ENCODE measurements around the gene IL1R2. TPM values are rescaled to one million over a fixed set of nuclear protein-coding genes. Genes with fewer than 3 reads are reported as not detected.

IL1R2 gene
- total and polyA plus RNA-seq, 2 of the 13 experiments (the other 11 are each of a cell fraction or from before 2014, with no cell fraction given): 3.6 to 7.3 TPM

DNA sequence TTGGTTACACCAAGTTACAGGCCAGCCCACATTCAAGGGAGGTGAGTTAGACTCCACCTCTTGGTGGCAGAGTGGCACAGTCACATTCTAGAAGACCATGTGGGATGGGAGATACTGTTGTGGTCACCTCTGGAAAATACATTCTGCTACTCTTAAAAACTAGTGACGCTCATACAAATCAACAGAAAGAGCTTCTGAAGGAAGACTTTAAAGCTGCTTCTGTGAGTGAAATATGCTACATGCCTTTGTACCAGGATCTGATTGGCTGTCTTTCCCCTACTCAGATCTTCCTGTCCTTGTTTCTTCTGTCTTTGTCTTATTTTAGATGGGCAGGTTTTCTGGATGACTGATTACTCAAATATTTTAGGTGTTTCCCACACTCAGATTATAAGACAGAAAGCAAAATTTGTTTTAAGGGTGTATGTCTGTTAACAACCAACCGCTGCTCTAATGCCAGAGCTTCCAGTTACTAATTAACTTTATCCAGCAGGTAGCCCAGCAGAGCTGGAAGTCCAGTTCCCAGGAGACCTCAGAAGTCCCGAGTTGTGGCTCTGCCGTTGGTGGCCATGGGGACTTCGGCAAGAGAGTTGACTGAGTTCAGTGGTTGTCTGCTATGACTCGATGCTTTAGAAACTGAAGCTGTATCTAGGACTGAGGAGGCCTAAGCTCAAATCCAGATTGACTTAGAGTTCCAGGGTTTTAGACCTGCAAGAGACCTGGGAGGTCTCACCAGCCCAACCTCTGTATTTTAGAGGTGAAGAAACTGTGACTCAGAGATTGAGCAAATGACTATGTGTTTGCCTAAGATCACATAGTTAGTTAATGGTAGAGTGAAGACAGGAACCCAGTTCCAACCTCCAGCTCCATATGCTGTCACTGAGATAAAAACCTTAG lies 7.4 kb downstream of the IL1R2 start (continued):
- no peak for TF ChIP-seq ZBTB38 (CRISPR knock-in tag; IDR thresholded peaks at IDR 0.05)
- TF ChIP-seq, protein P1, sequence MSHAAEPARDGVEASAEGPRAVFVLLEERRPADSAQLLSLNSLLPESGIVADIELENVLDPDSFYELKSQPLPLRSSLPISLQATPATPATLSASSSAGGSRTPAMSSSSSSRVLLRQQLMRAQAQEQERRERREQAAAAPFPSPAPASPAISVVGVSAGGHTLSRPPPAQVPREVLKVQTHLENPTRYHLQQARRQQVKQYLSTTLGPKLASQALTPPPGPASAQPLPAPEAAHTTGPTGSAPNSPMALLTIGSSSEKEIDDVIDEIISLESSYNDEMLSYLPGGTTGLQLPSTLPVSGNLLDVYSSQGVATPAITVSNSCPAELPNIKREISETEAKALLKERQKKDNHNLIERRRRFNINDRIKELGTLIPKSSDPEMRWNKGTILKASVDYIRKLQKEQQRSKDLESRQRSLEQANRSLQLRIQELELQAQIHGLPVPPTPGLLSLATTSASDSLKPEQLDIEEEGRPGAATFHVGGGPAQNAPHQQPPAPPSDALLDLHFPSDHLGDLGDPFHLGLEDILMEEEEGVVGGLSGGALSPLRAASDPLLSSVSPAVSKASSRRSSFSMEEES (CRISPR knock-in tag; IDR thresholded peaks at IDR 0.05): no peak
- 0 out of 2 replicates have a peak, but pooled peaks have one; percentile 42 for TF ChIP-seq ESRRA (CRISPR knock-in tag; IDR thresholded peaks at IDR 0.05; ENCODE audit: low read depth)
- no peak for TF ChIP-seq ZNF879 (CRISPR knock-in tag; IDR thresholded peaks at IDR 0.05)
- TF ChIP-seq, protein P2, sequence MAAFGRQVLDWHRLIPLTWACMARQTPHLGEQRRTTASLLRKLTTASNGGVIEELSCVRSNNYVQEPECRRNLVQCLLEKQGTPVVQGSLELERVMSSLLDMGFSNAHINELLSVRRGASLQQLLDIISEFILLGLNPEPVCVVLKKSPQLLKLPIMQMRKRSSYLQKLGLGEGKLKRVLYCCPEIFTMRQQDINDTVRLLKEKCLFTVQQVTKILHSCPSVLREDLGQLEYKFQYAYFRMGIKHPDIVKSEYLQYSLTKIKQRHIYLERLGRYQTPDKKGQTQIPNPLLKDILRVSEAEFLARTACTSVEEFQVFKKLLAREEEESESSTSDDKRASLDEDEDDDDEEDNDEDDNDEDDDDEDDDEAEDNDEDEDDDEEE (CRISPR knock-in tag; IDR thresholded peaks at IDR 0.05): no peak
- TF ChIP-seq, protein P3, sequence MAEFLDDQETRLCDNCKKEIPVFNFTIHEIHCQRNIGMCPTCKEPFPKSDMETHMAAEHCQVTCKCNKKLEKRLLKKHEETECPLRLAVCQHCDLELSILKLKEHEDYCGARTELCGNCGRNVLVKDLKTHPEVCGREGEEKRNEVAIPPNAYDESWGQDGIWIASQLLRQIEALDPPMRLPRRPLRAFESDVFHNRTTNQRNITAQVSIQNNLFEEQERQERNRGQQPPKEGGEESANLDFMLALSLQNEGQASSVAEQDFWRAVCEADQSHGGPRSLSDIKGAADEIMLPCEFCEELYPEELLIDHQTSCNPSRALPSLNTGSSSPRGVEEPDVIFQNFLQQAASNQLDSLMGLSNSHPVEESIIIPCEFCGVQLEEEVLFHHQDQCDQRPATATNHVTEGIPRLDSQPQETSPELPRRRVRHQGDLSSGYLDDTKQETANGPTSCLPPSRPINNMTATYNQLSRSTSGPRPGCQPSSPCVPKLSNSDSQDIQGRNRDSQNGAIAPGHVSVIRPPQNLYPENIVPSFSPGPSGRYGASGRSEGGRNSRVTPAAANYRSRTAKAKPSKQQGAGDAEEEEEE (CRISPR knock-in tag; IDR thresholded peaks at IDR 0.05; ENCODE audit: borderline replicate concordance): no peak
- TF ChIP-seq KLF9 (CRISPR knock-in tag; IDR thresholded peaks at IDR 0.05; ENCODE audit: low read depth): no peak
- TF ChIP-seq, protein P4, sequence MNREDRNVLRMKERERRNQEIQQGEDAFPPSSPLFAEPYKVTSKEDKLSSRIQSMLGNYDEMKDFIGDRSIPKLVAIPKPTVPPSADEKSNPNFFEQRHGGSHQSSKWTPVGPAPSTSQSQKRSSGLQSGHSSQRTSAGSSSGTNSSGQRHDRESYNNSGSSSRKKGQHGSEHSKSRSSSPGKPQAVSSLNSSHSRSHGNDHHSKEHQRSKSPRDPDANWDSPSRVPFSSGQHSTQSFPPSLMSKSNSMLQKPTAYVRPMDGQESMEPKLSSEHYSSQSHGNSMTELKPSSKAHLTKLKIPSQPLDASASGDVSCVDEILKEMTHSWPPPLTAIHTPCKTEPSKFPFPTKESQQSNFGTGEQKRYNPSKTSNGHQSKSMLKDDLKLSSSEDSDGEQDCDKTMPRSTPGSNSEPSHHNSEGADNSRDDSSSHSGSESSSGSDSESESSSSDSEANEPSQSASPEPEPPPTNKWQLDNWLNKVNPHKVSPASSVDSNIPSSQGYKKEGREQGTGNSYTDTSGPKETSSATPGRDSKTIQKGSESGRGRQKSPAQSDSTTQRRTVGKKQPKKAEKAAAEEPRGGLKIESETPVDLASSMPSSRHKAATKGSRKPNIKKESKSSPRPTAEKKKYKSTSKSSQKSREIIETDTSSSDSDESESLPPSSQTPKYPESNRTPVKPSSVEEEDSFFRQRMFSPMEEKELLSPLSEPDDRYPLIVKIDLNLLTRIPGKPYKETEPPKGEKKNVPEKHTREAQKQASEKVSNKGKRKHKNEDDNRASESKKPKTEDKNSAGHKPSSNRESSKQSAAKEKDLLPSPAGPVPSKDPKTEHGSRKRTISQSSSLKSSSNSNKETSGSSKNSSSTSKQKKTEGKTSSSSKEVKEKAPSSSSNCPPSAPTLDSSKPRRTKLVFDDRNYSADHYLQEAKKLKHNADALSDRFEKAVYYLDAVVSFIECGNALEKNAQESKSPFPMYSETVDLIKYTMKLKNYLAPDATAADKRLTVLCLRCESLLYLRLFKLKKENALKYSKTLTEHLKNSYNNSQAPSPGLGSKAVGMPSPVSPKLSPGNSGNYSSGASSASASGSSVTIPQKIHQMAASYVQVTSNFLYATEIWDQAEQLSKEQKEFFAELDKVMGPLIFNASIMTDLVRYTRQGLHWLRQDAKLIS (CRISPR knock-in tag; IDR thresholded peaks at IDR 0.05): no peak
- peak; percentile 82 for TF ChIP-seq POLR2AphosphoS5 (IDR thresholded peaks at IDR 0.05; ENCODE audit: low read depth, low read length)
- no peak for TF ChIP-seq ZNF431 (CRISPR knock-in tag; IDR thresholded peaks at IDR 0.05; ENCODE audit: borderline replicate concordance, low read depth)
- TF ChIP-seq FOXA3 (CRISPR knock-in tag; IDR thresholded peaks at IDR 0.05): peak; percentile 41; the same call in 1 of the 2 replicates
- TF ChIP-seq, protein P5, sequence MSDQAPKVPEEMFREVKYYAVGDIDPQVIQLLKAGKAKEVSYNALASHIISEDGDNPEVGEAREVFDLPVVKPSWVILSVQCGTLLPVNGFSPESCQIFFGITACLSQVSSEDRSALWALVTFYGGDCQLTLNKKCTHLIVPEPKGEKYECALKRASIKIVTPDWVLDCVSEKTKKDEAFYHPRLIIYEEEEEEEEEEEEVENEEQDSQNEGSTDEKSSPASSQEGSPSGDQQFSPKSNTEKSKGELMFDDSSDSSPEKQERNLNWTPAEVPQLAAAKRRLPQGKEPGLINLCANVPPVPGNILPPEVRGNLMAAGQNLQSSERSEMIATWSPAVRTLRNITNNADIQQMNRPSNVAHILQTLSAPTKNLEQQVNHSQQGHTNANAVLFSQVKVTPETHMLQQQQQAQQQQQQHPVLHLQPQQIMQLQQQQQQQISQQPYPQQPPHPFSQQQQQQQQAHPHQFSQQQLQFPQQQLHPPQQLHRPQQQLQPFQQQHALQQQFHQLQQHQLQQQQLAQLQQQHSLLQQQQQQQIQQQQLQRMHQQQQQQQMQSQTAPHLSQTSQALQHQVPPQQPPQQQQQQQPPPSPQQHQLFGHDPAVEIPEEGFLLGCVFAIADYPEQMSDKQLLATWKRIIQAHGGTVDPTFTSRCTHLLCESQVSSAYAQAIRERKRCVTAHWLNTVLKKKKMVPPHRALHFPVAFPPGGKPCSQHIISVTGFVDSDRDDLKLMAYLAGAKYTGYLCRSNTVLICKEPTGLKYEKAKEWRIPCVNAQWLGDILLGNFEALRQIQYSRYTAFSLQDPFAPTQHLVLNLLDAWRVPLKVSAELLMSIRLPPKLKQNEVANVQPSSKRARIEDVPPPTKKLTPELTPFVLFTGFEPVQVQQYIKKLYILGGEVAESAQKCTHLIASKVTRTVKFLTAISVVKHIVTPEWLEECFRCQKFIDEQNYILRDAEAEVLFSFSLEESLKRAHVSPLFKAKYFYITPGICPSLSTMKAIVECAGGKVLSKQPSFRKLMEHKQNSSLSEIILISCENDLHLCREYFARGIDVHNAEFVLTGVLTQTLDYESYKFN (CRISPR knock-in tag; conservative IDR thresholded peaks at IDR 0.05): peak; percentile 86
- TF ChIP-seq ZNF251 (CRISPR knock-in tag; IDR thresholded peaks at IDR 0.05): no peak
- TF ChIP-seq ZBTB21 (CRISPR knock-in tag; IDR thresholded peaks at IDR 0.05): no peak
- no peak; the same call in 1 of the 2 replicates for TF ChIP-seq ZMAT3 (CRISPR knock-in tag; conservative IDR thresholded peaks at IDR 0.05)
- TF ChIP-seq HNRNPL (IDR thresholded peaks at IDR 0.05; ENCODE audit: low read depth, low read length): no peak
